ENCODE measurements around the gene MRPS11. TPM values are rescaled to one million over a fixed set of nuclear protein-coding genes. Genes with fewer than 3 reads are reported as not detected.
"Not testable (repeated sequence)": the region's sequence is repeated elsewhere in the genome, so short reads cannot be mapped to it uniquely, and the experiment has no call there.

The MRPS11 gene
- total RNA-seq, 1 donor = 5.0 TPM

DNA sequence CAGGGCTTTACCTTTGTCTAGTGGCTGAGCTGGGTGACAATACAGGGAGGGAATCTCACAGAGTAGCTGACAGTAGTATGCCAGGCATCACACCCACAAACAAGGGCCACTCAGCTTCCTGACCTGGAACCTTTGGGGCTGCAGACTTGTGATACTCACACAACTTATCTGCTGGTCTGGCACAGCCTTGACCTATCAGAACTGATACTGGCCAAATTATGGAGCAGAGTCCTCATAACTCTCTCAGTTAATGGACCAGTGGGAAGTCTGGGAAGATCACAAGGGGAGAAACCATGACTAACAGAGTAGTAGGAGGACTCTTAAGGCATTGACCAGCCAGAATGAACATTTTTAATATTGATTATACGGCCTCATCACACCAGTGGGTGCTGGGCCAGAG is 19.8 kb upstream of the MRPS11 start:
- H3K27me3 ChIP-seq (ENCODE audit: insufficient read depth, low read length) = peaks cover 14% of the 10 kb centered on the region
- H3K4me3 ChIP-seq (ENCODE audit: low read length) = no peak overlapping the region
- peaks cover 13% of the 10 kb centered on the region for H3K9me3 ChIP-seq (ENCODE audit: low read depth, low read length)
- H3K4me1 ChIP-seq (ENCODE audit: insufficient read depth, low read length) = no peaks in the 10 kb centered on the region

DNA sequence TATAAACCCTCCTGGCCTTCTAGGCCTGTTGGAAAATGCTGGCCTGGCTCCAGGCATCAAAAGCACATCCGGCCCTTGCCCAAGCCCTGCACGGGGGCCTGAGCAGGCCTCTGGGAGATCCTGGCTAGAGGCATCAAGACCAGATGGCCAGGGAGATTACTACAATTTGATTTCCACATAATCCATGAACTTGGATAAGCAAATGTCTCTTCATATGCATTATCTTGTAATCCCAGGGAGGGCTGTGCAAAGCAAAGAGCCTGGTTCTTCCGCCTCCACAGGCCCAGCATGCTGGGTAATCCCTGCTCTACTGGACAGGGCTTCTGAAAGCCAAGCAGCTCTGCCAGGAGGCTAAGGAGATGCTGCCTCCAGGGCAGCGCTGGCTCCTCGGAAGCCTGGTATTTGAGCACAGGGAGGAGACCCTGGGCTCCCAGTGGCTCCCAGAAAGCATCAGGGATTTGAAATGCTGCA is 18.5 kb upstream of the MRPS11 start:
- H3K4me3 ChIP-seq (ENCODE audit: low read length) = no peak overlapping the region
- H3K9me3 ChIP-seq (ENCODE audit: low read depth, low read length) = peaks cover 4% of the 10 kb centered on the region
- peaks cover 5% of the 10 kb centered on the region for H3K27me3 ChIP-seq (ENCODE audit: insufficient read depth, low read length)
- no peaks in the 10 kb centered on the region for H3K4me1 ChIP-seq (ENCODE audit: insufficient read depth, low read length)

DNA sequence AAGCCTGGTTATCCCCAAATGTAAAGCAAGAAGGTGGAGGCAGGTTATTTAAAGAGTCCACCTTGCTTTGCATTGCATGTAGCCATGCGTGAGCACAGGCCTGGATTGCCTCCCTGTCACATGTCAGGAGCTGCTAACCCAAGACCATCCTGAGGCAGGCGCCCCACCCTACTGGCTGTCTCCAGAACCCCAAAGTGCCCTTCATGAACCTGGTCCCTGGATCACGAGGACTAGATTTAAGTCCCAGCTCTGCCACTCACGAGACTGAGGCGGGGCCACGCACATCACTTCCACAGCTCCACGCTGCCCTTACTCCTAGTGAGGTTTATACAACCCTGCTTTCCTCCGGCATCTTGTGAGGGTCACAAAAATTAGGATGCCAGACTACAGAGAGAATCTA is 17.9 kb upstream of the MRPS11 start:
- peaks cover 3% of the 10 kb centered on the region for H3K4me1 ChIP-seq (ENCODE audit: insufficient read depth, low read length)
- H3K9me3 ChIP-seq (ENCODE audit: low read depth, low read length) = no peaks in the 10 kb centered on the region
- peaks cover 3% of the 10 kb centered on the region for H3K27me3 ChIP-seq (ENCODE audit: insufficient read depth, low read length)
- no peak overlapping the region for H3K4me3 ChIP-seq (ENCODE audit: low read length)

DNA sequence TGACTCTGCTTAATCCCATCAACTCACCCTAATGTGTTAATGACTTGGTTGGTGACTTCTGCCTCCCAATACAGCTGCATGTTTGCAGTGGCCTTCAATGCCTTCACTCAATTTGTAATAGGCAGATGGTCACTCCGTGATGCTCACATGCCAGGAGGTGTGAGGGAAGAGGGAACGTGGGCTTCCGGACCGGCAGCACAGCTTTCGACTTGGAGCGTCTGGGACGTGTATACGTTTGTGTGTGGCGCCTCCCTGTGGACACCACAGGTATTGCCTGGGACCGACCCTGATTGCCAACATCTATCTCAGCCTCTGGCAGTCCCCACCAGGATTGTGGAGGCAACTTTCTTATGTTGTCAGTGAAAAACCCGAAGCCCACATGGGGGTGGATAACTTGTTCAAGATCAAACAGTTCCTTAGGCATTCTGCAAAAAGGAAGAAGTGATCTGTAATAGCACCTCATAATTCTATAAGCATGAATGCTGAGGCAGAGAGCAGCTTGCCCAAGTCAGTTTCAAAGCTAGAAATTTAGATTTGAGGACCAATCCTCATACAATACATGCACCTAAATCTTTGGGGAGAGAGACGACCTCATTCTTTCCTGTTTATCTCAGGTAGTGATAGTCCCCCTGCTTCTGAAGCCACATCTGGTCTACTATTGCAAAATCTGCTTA is 17.2 kb upstream of the MRPS11 start:
- Histone ChIP-seq H3K4me1 (ENCODE audit: insufficient read depth, low read length) (peaks cover 5% of the 10 kb centered on the region), H3K27me3 (ENCODE audit: insufficient read depth, low read length) (peaks cover 2% of the 10 kb centered on the region), H3K4me3 (ENCODE audit: low read length) (no peak overlapping the region), H3K9me3 (ENCODE audit: low read depth, low read length) (no peaks in the 10 kb centered on the region)

DNA sequence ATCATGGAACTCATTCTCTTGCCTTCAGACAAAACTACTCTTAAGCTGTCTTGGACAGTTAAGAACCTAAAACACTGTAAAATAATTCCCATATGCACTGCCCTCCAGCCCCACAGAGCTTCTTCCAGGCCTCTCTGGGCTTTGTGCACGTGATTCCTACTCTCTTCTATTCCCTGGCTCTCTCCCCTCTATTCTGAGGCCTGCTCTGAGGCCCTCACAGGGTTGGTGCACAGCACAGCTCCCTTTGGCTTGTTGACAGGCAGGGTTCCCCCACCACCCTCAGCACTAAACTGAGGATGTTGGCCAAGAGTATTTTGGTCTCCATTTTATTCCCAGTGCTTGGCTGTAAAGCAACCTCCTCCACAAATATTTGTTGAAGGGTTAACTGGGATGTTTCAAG is 13.9 kb upstream of the MRPS11 start:
- no peaks in the 10 kb centered on the region for H3K27me3 ChIP-seq (ENCODE audit: insufficient read depth, low read length)
- H3K4me1 ChIP-seq (ENCODE audit: insufficient read depth, low read length) = peaks cover 5% of the 10 kb centered on the region
- H3K9me3 ChIP-seq (ENCODE audit: low read depth, low read length) = no peaks in the 10 kb centered on the region
- no peak overlapping the region for H3K4me3 ChIP-seq (ENCODE audit: low read length)

DNA sequence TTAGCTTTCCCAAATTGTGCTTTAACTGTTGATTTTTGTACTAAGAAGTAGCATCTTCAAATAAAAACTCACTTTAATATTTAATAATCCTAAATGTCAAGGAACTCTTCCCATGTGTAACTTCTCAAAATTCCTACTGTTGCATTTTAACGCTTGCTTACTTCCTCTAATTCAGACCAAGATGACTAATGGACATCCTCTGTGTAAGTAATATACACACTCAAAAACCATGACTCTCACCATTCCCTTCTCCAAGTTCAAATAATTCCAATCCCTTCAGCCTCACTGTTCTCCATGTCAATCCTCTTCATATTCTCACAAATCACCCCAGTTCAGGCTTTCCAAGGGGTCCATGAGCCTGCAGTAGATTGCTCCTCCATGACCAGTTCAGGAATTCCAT is 13.3 kb upstream of the MRPS11 start:
- peaks cover 5% of the 10 kb centered on the region for H3K4me1 ChIP-seq (ENCODE audit: insufficient read depth, low read length)
- no peaks in the 10 kb centered on the region for H3K27me3 ChIP-seq (ENCODE audit: insufficient read depth, low read length)
- no peak overlapping the region for H3K4me3 ChIP-seq (ENCODE audit: low read length)
- no peaks in the 10 kb centered on the region for H3K9me3 ChIP-seq (ENCODE audit: low read depth, low read length)

DNA sequence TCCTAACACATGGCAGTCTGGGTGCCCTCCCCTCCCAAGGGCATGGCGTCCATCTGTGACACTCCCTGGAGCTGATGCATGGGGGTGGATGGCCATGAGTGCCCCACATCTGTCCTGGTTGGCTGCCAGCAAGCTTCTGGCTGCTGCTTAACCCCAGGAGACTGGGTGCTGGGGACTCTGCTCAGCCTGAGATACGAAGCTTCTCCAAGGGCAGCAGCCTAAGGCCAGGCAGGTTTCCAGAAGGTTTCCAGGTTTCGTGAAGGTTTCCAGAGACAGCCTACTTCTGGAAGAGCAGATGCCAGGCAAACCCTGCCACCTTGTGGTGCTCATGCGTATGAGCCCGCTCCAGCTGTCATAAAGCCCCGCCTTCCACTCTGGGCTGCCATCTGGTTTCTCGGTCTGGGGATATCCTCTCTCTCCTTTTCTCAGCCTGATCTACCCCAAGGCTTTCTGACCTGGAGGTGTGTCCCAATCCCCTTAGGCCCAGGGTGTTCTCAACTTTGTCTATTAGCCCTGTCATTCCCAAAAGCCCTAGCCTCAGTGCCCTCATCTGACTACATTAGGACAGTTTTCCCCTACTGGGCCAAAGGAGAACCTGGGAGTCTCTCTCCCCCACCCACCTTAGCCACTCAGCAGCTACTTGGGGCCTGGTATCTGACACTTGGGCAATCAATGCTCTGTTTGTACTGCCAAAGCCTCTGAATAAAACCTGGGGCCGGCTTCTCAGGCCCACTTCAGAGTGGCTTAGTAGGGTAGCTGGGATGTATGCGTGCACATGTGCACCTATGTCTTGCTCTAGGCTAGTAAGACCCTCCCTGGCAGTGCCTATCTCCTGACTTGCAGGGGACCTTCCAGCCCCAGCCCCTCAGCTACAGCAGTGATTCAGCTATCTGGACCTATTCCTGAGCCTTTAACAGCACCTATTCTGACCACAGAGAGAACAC is 12.4 kb upstream of the MRPS11 start:
- no peaks in the 10 kb centered on the region for H3K9me3 ChIP-seq (ENCODE audit: low read depth, low read length)
- H3K4me1 ChIP-seq (ENCODE audit: insufficient read depth, low read length) = peaks cover 5% of the 10 kb centered on the region
- H3K4me3 ChIP-seq (ENCODE audit: low read length) = no peak overlapping the region
- no peaks in the 10 kb centered on the region for H3K27me3 ChIP-seq (ENCODE audit: insufficient read depth, low read length)

DNA sequence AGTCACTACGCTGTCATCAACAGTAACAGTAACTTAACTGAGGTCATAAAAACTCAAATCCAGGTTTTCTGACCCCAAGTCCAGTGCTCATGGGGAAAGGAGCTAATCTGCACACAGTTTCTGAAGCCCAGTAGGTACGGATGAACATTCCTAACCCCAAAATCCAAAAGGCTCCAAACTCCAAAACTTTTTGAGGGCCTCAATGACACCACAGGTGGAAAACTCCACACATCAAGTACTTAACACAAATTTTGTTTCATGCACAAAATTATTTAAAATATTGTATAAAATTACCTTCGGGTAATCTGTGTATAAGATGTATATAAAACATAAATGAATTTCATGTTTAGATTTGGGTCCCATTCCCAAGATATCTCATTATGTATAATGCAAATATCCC is 10.8 kb upstream of the MRPS11 start:
- Histone ChIP-seq H3K4me3 (ENCODE audit: low read length) (no peak overlapping the region), H3K9me3 (ENCODE audit: low read depth, low read length) (no peaks in the 10 kb centered on the region), H3K4me1 (ENCODE audit: insufficient read depth, low read length) (peaks cover 5% of the 10 kb centered on the region), H3K27me3 (ENCODE audit: insufficient read depth, low read length) (no peaks in the 10 kb centered on the region)

DNA sequence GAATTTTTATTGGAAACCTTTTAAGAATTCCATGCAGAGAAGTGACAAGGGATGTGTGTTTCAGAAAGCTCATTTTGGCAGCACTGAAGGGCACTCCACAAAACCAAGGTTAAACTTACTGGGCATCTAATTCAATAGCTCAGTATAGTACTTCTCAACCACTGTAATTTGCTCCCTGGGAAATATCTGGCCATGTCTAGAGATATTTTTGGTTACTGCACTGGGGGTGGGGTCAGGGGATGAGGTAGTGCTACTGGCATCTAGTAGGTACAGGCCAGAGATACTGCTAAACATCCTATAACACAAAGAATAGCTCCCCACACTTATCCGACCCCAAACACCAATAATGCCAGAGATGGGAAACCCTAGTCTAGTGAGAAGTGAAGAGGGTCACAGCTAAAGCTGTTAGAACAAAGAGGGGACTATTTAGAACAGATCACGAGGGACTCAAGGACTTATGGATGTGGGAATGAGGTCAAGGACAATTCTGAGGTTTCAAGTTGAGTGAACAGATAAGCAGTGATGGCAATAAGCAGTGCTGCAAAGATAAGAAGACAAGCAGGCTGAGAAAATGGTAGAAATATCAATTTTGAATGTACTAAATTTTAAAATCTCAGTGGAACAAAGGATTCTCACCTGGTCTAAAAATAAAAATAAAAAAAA is 3.5 kb upstream of the MRPS11 start:
- Histone ChIP-seq H3K9me3 (ENCODE audit: low read depth, low read length) (no peaks in the 10 kb centered on the region), H3K27me3 (ENCODE audit: insufficient read depth, low read length) (no peaks in the 10 kb centered on the region), H3K4me3 (ENCODE audit: low read length) (no peak overlapping the region), H3K4me1 (ENCODE audit: insufficient read depth, low read length) (peaks cover 25% of the 10 kb centered on the region)

DNA sequence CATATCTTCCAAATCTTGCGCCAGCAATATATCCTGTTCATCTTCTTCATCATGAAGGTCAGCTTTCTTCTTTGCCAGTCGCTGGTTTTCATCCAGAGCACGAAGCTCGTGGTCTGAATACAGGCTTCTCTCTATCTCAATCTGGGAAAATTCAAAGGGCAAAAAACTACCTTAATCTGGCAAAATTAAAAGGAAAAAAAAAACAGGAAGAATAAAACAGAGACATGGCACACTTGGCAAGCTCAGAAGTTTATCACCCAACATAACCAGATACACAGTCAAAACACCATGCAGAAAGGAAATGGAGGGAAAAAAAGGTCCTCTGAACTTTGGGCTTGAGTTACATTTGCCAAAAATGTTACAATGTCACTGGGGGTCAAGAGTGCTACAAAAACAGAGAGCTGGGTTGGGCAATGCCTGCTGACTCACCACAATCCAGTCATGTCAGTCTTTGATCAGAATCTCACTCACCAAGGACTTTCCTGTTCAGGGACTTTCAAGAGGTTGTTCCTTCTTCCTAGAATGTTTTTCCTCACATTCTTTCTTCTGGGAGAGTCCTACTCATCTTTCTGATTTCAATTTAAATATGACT is 1.8 kb upstream of the MRPS11 start:
- no peak overlapping the region for H3K4me3 ChIP-seq (ENCODE audit: low read length)
- H3K9me3 ChIP-seq (ENCODE audit: low read depth, low read length) = no peaks in the 10 kb centered on the region

DNA sequence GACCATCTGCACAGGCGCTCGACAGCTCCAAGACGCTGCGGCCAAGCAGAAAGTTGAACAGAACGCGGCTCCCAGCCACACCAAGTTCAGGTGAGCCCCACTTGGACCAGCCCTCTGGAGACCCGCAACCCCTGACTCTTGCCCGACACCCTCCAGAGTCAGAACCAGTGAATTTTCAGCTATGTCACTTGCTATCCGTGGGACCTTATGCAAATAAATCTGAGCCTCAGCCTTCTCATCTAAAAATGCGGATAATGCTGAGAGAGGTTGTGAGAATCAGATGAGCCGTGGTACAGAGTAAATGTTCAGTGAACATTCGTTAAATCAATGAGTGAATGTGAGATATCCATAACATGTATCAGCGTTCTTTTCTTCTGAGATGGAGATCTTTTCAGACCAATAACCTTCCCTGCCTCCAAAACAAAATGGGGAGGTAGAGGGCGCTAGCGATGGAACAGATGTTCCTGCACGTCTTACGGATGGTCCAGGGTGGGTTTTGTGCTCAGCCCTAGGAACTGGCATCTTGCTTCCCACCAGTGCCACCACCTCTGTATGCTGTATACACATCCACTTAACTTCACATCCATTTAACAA is 524 bp downstream of the MRPS11 start:
- Histone ChIP-seq H3K9me3 (ENCODE audit: low read depth, low read length) (no peaks in the 10 kb centered on the region), H3K27me3 (ENCODE audit: insufficient read depth, low read length) (no peaks in the 10 kb centered on the region), H3K4me3 (ENCODE audit: low read length) (peak overlapping the region; percentile 73), H3K4me1 (ENCODE audit: insufficient read depth, low read length) (peaks cover 25% of the 10 kb centered on the region)

More for the DNA sequence above, 1.8 kb upstream of the MRPS11 start:
- no peaks in the 10 kb centered on the region for H3K27me3 ChIP-seq (ENCODE audit: insufficient read depth, low read length)
- peaks cover 25% of the 10 kb centered on the region for H3K4me1 ChIP-seq (ENCODE audit: insufficient read depth, low read length)

DNA sequence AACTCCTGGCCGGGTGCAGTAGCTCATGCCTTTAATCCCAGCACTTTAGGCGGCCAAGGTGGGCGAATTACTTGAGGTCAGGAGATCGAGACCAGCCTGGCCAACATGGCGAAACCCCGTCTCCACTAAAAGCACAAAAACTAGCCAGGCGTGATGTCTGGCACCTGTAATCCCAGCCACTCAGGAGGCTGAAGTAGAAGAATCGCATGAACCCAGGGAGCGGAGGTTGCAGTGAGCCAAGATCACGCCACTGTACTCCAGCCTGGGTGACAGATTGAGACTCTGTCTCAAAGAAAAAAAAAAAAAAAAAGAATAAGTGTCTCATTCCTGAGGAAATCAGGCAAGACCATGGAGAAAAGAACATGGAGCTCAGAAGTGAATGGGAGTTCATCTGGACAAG is 1.2 kb downstream of the MRPS11 start:
- H3K4me3 ChIP-seq (ENCODE audit: low read length); H3K27me3 ChIP-seq (ENCODE audit: insufficient read depth, low read length); H3K9me3 ChIP-seq (ENCODE audit: low read depth, low read length): not testable (repeated sequence)
- H3K4me1 ChIP-seq (ENCODE audit: insufficient read depth, low read length) = peaks cover 25% of the 10 kb centered on the region

DNA sequence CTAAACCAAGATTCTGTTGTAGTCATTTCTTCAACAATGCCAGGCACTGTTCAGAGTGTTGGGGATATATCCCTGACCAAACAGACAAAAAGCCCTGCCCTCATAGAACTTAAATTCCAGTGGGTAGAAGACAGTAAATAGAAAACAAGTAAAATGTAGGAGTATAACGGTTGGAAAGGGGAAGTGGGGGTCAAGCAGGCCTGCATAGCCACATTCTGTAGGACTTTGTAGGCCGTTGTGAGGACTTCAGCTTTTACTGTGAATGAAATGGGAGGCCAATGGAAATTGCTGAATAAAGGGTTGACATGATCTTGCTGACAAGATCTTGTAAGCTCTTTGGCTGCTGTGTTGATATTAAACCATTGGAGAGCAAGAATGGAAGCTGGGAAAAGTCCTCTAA is 1.8 kb downstream of the MRPS11 start:
- Histone ChIP-seq H3K4me3 (ENCODE audit: low read length) (no peak overlapping the region), H3K9me3 (ENCODE audit: low read depth, low read length) (no peaks in the 10 kb centered on the region), H3K27me3 (ENCODE audit: insufficient read depth, low read length) (no peaks in the 10 kb centered on the region), H3K4me1 (ENCODE audit: insufficient read depth, low read length) (peaks cover 25% of the 10 kb centered on the region)

DNA sequence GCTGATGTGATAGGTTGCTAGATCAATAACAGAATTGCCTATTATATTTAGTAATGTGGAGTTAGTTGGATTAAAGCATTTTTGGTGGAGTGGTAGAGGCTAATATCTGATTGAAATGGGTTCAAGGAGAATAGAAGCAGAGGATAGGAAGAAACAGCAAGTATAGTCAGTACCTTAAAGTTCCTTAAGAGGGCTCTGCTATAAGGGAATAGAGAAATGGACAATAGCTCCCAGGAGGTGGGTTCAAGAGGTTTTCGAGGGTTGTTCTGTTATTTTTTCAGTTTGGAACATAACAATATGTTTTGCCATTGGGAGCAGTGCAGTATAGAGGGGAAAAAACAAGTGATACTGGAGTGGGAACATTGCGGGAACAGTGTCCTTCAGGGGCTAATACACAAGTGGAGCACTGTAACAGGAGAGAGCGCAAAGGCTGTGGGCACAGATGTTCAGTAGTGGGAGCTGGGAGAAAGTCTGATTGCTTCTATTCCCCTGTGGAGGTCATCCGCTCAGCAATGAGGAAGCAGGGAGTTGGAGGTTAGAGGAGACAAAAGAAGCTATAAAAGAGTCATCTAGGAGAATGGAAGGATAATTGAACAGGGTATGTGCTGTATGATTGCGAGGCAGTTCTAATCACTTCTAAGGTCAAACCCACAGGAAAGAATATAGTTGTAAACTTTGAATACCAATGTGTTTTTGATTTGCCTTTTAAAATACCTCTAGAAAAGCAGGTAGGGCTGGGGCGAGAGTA is 3.3 kb downstream of the MRPS11 start:
- Histone ChIP-seq H3K4me3 (ENCODE audit: low read length) (no peak overlapping the region), H3K27me3 (ENCODE audit: insufficient read depth, low read length) (no peaks in the 10 kb centered on the region), H3K9me3 (ENCODE audit: low read depth, low read length) (no peaks in the 10 kb centered on the region), H3K4me1 (ENCODE audit: insufficient read depth, low read length) (peaks cover 22% of the 10 kb centered on the region)

Measured in mononuclear cell (primary cell).